Karpas-422 (cell line): Measurements from ENCODE around the gene POLR3GL. TPM values are rescaled to one million over a fixed set of nuclear protein-coding genes. Genes with fewer than 3 reads are reported as not detected.

Experiments used
- DNase-seq: peaks from one replicate; pipeline ENCODE4 v3.0.0-alpha.2; 2015
- H2AFZ ChIP-seq: fragments of 200-600 bp; sonication (generic); 2 replicates; pipeline ENCODE4 v1.6.1; 2014; ENCODE audit warnings: antibody characterized with exemption, low read length, mixed read lengths
- H3K27ac ChIP-seq: fragments of 200-600 bp; sonication (generic); 2 replicates; pipeline ENCODE4 v1.5.1; 2014; ENCODE audit warnings: mild to moderate bottlenecking, low read length, moderate library complexity
- H3K27me3 ChIP-seq: fragments of 200-600 bp; sonication (generic); 2 replicates; pipeline ENCODE4 v1.6.1; 2014; ENCODE audit warnings: low read length, mixed read lengths
- H3K36me3 ChIP-seq: fragments of 200-600 bp; sonication (generic); 2 replicates; pipeline ENCODE4 v1.6.1; 2014; ENCODE audit warnings: low read length, mixed read lengths; ENCODE audit not compliant: insufficient read depth
- H3K4me1 ChIP-seq: fragments of 200-600 bp; sonication (generic); 2 replicates; pipeline ENCODE4 v1.6.1; 2014; ENCODE audit warnings: mild to moderate bottlenecking, low read length, mixed read lengths
- H3K4me2 ChIP-seq: fragments of 200-600 bp; sonication (generic); 2 replicates; pipeline ENCODE4 v1.6.1; 2014; ENCODE audit warnings: low read length, low read depth, mild to moderate bottlenecking; ENCODE audit not compliant: poor library complexity, severe bottlenecking
- H3K4me3 ChIP-seq: fragments of 200-600 bp; sonication (generic); 2 replicates; pipeline ENCODE4 v1.5.1; 2014; ENCODE audit warnings: mild to moderate bottlenecking, antibody characterized with exemption, low read length, mixed read lengths
- H3K79me2 ChIP-seq: fragments of 200-600 bp; sonication (generic); 2 replicates; pipeline ENCODE4 v1.6.1; 2014; ENCODE audit warnings: mild to moderate bottlenecking, low read length, mixed read lengths
- H3K9ac ChIP-seq: fragments of 200-600 bp; sonication (generic); 2 replicates; pipeline ENCODE4 v1.6.0; 2014; ENCODE audit warnings: low read length
- H3K9me2 ChIP-seq: fragments of 200-600 bp; sonication (generic), shearing (Covaris generic); replicated peaks from 2 replicates; pipeline ENCODE4 v1.6.0; 2014; ENCODE audit warnings: mild to moderate bottlenecking, low read length, moderate library complexity; ENCODE audit not compliant: insufficient read depth
- H3K9me3 ChIP-seq: fragments of 300-700, 200-600 bp; sonication (generic); 2 replicates; pipeline ENCODE4 v1.6.1; 2014; ENCODE audit warnings: low read length, mixed read lengths
- H4K20me1 ChIP-seq: fragments of 200-600 bp; sonication (generic); 2 replicates; pipeline ENCODE4 v1.6.1; 2014; ENCODE audit warnings: mild to moderate bottlenecking, antibody characterized with exemption, low read length, low read depth; ENCODE audit not compliant: insufficient read depth
- total RNA-seq: library from RNA; depleted of rRNA; stranded (reverse); fragments of >200 nt; shearing (Covaris generic); gene quantifications from 2 replicates; pipeline ENCODE4 v1.2.3, GENCODE V29; 2014; ENCODE audit warnings: low replicate concordance

POLR3GL gene
- total RNA-seq, 1 experiment from 2014 or later: 34.7 TPM

DNA sequence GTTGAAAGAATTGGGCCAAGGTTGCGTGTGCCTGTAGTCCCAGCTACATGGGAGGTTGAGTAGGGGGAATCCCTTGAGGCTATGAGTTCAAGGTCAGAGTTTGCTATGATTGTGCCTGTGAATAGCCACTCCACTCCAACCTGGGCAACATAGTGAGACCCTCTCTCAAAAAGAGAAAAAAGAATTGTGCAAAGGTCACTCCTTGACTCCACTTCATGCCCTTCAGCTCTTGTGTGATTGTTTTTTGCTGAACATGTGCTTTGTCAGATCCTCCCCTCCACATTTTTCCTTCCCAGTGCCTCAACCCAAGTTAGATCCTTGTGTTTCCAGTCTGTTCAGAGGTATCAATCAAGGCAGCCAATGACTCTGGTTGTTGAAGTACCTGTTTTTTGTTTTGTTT, 23.4 kb downstream of the POLR3GL start:
- peaks cover 3% of the 10 kb centered on the region for H4K20me1 ChIP-seq
- H3K4me2 ChIP-seq: no peak overlapping the region
- peaks cover 9% of the 10 kb centered on the region for H3K4me1 ChIP-seq
- no peaks in the 10 kb centered on the region for H3K9me3 ChIP-seq
- no peak overlapping the region for H3K27ac ChIP-seq
- no peaks in the 10 kb centered on the region for H3K9me2 ChIP-seq
- H2AFZ ChIP-seq: no peak overlapping the region
- H3K27me3 ChIP-seq: no peaks in the 10 kb centered on the region
- H3K36me3 ChIP-seq: peaks cover 1% of the 10 kb centered on the region; the same call in 1 of the 2 replicates
- no peak overlapping the region for H3K4me3 ChIP-seq
- no peaks in the 10 kb centered on the region for H3K79me2 ChIP-seq
- H3K9ac ChIP-seq: no peak overlapping the region
- no peak for DNase-seq

DNA sequence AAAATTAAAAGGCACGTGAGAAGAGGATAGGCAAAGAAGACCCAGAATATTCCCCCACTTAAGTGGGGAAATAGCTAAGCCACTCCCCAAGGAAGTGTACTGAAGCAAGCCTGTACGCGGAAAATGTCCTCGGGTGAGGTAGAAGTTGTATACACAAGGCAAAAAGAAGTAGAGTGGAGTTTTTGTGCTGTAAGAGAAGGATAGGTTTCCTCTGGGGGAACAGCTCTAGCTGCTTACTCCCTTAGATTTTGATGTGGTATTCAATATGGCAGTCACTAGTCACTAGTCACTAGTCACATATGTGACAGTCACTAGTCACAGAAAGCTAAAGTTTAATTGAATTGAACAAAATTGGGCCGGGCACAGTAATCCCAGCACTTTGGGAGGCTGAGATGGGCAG, 24.3 kb downstream of the POLR3GL start:
- peak; percentile 46 for DNase-seq
- H3K27ac ChIP-seq: no peak overlapping the region
- peaks cover 14% of the 10 kb centered on the region for H3K4me1 ChIP-seq

DNA sequence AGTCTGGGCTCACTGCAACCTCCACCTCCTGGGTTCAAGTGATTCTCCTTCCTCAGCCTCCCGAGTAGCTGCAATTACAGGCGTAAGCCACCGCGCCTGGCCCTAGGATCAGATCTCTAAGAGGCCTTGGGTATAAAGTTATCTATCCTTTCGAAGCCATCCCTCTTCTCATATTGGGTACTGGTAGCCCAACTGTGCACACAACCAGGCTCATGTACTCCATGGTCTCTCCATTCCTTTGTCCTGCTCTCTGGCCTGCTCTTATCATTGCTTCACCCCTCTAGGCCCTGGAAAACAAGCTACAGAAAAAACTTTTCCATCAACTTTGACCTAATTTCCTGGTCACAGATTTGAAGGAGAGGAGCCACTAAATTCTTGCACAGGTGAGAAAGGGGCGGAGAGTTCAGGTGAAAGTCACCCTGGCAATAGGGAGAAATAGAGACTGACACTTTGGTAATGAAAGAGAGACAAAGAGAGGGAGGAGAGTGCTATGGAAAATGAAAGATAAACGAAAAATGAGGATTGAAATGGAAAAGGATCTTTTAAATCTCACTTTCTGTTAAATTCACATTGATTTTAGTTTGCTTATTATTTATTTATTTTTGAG, 25.9 kb downstream of the POLR3GL start:
- peaks cover 30% of the 10 kb centered on the region for H3K4me1 ChIP-seq
- H3K9ac ChIP-seq: no peak overlapping the region
- peak; percentile 77 for DNase-seq
- no peak overlapping the region for H2AFZ ChIP-seq
- H3K27me3 ChIP-seq: no peaks in the 10 kb centered on the region
- no peak overlapping the region for H3K4me3 ChIP-seq
- H3K36me3 ChIP-seq: peaks cover 25% of the 10 kb centered on the region
- no peak overlapping the region for H3K27ac ChIP-seq
- H3K9me2 ChIP-seq: no peaks in the 10 kb centered on the region
- peaks cover 25% of the 10 kb centered on the region for H4K20me1 ChIP-seq
- peaks cover 5% of the 10 kb centered on the region for H3K79me2 ChIP-seq
- no peak overlapping the region for H3K4me2 ChIP-seq
- no peaks in the 10 kb centered on the region for H3K9me3 ChIP-seq

More for the DNA sequence above, 24.3 kb downstream of the POLR3GL start:
- no peaks in the 10 kb centered on the region for H3K79me2 ChIP-seq
- H3K9me3 ChIP-seq: no peaks in the 10 kb centered on the region
- H3K4me2 ChIP-seq: no peak overlapping the region
- H3K36me3 ChIP-seq: peaks cover 10% of the 10 kb centered on the region
- H3K9me2 ChIP-seq: no peaks in the 10 kb centered on the region
- no peak overlapping the region for H3K4me3 ChIP-seq
- no peak overlapping the region for H2AFZ ChIP-seq
- H4K20me1 ChIP-seq: peaks cover 9% of the 10 kb centered on the region
- no peaks in the 10 kb centered on the region for H3K27me3 ChIP-seq
- H3K9ac ChIP-seq: no peak overlapping the region

DNA sequence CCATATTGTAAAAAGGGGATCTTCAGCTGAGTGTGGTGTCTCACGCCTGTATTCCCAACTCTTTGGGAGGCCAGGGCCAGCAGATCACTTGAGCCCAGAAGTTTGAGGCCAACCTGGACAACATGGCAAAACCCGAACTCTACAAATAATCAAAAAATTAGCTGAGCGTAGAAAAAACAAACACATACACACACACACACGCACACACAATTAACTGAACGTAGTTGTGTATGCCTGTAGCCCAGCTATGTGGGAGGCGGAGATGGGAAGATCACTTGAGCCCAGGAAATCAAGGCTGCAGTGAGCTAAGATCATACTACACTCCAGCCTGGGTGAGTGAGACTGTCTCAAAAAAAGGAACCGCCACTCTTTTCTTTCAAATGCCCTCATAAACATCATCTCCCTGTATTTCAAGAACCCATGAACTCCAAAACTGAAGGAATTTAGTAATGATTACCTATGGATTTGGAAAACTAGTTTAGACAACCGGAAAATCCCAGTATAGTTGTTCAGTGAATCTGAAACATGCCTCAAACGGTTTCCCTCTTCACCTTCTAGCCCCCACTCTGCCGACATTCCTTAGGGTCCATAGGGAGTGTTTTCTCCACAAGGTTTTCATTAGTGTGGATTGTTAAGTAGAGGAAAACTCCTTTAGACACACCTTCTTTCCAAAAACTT, 27.4 kb downstream of the POLR3GL start:
- Histone ChIP-seq H3K4me1 (peaks cover 34% of the 10 kb centered on the region), H2AFZ (no peak overlapping the region), H3K4me3 (no peak overlapping the region), H3K79me2 (peaks cover 14% of the 10 kb centered on the region), H4K20me1 (peaks cover 33% of the 10 kb centered on the region), H3K27ac (peak overlapping the region; percentile 94), H3K27me3 (no peaks in the 10 kb centered on the region), H3K36me3 (peaks cover 34% of the 10 kb centered on the region), H3K9ac (no peak overlapping the region), H3K9me2 (no peaks in the 10 kb centered on the region), H3K9me3 (no peaks in the 10 kb centered on the region), H3K4me2 (no peak overlapping the region)
- peak; percentile 80 for DNase-seq

DNA sequence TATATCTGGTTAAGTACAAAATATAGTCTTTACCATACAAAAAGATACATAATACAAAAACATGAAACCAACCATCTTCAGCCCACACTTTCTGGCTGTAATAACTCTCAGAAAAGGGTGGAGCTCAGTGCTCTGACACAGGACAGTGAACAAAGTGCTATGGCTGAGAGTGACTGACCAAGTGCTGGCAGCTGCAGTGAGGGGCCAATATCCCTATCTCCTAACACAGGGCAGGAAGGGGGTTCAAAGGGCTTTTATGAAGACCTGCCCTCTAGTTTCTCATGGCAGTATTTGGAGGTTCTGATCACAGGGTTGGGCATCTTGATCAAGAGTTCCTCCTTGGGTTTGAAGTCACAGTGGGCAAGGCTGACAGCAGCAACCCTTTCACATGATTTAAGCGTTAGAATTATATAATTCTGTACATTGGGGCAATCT, 28.0 kb downstream of the POLR3GL start:
- H3K9ac ChIP-seq: peak overlapping the region; percentile 91; the same call in 1 of the 2 replicates
- no peak overlapping the region for H2AFZ ChIP-seq
- H3K4me1 ChIP-seq: peaks cover 40% of the 10 kb centered on the region
- H3K27me3 ChIP-seq: no peaks in the 10 kb centered on the region
- no peaks in the 10 kb centered on the region for H3K9me3 ChIP-seq
- H3K79me2 ChIP-seq: peaks cover 14% of the 10 kb centered on the region
- peak overlapping the region; percentile 94 for H3K27ac ChIP-seq
- H3K36me3 ChIP-seq: peaks cover 34% of the 10 kb centered on the region
- DNase-seq: peak; percentile 74
- peak overlapping the region; percentile 86 for H3K4me2 ChIP-seq
- no peak overlapping the region; the same call in 1 of the 2 replicates for H3K4me3 ChIP-seq
- peaks cover 33% of the 10 kb centered on the region for H4K20me1 ChIP-seq
- no peaks in the 10 kb centered on the region for H3K9me2 ChIP-seq

DNA sequence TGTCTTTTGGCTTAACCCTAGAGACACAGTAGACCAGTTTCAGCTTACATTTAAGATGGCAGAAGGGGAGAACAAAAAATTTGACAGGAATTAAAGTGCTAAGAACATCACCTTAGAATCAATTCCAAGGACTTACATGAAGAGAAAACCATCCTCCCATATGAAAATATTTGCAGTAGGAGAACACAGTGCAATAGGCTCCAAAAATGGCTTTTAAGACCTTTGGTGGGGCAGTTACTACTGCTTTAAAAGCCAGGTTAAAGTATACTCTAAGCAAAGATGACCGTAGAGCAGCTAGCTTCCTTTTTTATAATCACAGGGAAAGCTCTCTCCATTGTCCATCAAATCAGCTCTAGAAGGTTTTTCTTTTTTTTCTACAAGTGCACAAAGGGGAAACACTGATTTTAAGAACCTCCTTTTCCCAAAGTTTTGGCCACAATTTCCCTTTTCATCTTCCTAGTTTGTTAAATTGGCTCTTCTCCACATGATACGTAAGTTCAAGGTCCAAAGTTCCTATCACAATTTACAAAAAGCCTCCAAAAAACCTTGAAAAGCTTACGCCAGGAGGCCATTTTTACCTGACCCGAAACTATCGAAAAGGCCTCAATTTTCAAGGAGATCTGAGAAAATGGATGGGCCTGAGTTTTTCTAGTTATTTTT, 28.6 kb downstream of the POLR3GL start:
- Histone ChIP-seq H3K9me2 (no peaks in the 10 kb centered on the region), H4K20me1 (peaks cover 33% of the 10 kb centered on the region), H3K27me3 (no peaks in the 10 kb centered on the region), H3K4me2 (peak overlapping the region; percentile 86), H3K79me2 (peaks cover 14% of the 10 kb centered on the region), H3K4me1 (peaks cover 46% of the 10 kb centered on the region), H3K27ac (peak overlapping the region; percentile 94), H3K9ac (peak overlapping the region; percentile 91; the same call in 1 of the 2 replicates), H3K36me3 (peaks cover 34% of the 10 kb centered on the region), H3K9me3 (no peaks in the 10 kb centered on the region), H2AFZ (no peak overlapping the region), H3K4me3 (peak overlapping the region; percentile 81; the same call in 1 of the 2 replicates)
- DNase-seq: peak; percentile 53

DNA sequence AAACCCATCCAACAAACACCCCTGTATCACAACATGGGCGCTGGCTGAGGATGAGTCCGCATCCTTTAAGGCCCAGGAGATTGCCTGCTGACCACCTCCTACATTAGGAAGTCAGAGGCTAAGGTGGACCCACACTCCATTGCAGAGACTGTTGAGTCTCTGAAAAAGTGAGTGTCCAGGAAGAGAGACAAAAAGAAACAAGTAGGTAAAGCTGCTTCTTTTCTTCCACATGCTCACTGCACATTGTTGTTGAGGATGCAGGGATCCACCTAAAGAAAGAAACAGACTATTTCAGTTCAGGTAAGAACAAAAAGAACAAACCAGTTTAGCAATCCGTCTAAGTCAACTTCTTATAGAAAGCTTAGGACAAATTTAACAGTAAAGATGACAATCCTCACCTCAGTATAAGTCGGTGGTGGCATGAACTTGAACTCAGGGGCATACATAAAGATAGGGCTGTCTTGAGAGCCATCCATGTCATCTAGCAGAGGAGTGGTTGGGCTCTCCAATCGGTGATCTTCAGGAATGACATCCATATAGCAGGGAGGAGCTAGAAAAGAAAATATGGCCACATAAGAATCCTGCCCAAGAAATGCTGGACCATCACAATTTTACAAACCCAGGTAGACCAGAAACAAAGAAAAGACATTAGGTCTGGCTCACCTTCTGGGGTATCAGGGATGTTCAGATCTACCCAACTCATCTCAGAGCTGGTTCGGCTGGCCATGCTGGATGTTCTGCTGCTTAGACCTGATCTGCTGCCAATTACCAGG, 29.3 kb downstream of the POLR3GL start:
- Histone ChIP-seq H3K79me2 (peaks cover 14% of the 10 kb centered on the region), H3K36me3 (peaks cover 34% of the 10 kb centered on the region), H3K4me2 (peak overlapping the region; percentile 86), H3K4me3 (peak overlapping the region; percentile 81), H3K9me3 (no peaks in the 10 kb centered on the region), H3K27me3 (no peaks in the 10 kb centered on the region), H3K27ac (peak overlapping the region; percentile 94), H2AFZ (no peak overlapping the region), H3K9ac (peak overlapping the region; percentile 91), H3K9me2 (no peaks in the 10 kb centered on the region), H4K20me1 (peaks cover 33% of the 10 kb centered on the region), H3K4me1 (peaks cover 42% of the 10 kb centered on the region)
- DNase-seq: peak; percentile 54
